Parathyroid adenoma (tissue), 2 donors: ENCODE results near the gene UVSSA.

Source experiments
- H2AFZ ChIP-seq: fragments of 300-600 bp; sonication (generic); one replicate; pipeline ENCODE4 v1.7.0; 2017; ENCODE audit warnings: antibody characterized with exemption, mild to moderate bottlenecking
- H3K27ac ChIP-seq: fragments of 300-600 bp; sonication (generic); one replicate; pipeline ENCODE4 v1.7.0; 2017
- H3K27me3 ChIP-seq: fragments of 300-600 bp; sonication (generic); one replicate; pipeline ENCODE4 v1.7.0; 2017; ENCODE audit warnings: low read length; ENCODE audit not compliant: control insufficient read depth, insufficient read depth
- H3K36me3 ChIP-seq: fragments of 300-600 bp; sonication (generic); one replicate; pipeline ENCODE4 v1.7.0; 2017; ENCODE audit warnings: low read length; ENCODE audit not compliant: control insufficient read depth, insufficient read depth
- H3K4me1 ChIP-seq: fragments of 300-600 bp; sonication (generic); one replicate; pipeline ENCODE4 v1.7.0; 2017; ENCODE audit warnings: control low read depth
- H3K4me2 ChIP-seq: fragments of 300-600 bp; sonication (generic); one replicate; pipeline ENCODE4 v1.7.0; 2017; ENCODE audit warnings: low read length
- H3K4me3 ChIP-seq: fragments of 300-600 bp; sonication (generic); one replicate; pipeline ENCODE4 v1.7.0; 2017; ENCODE audit warnings: low read depth, low read length
- H3K79me2 ChIP-seq: fragments of 300-600 bp; sonication (generic); one replicate; pipeline ENCODE4 v1.7.0; 2017; ENCODE audit warnings: control low read depth
- H3K9ac ChIP-seq: fragments of 300-600 bp; sonication (generic); one replicate; pipeline ENCODE4 v1.7.0; 2017; ENCODE audit warnings: mild to moderate bottlenecking
- H3K9me3 ChIP-seq: fragments of 300-600 bp; sonication (generic); one replicate; pipeline ENCODE4 v1.7.0; 2017; ENCODE audit warnings: low read length; ENCODE audit not compliant: control insufficient read depth
- CTCF ChIP-seq: fragments of 300-600 bp; sonication (generic); IDR thresholded peaks from one replicate; pipeline ENCODE4 v1.7.0; 2017; ENCODE audit warnings: antibody characterized with exemption, mild to moderate bottlenecking
- donor health status: primary hyperparathyroidism.

Gene UVSSA

GRCh38 chr4:1381944-1382541, 35.0 kb downstream of the UVSSA start:
- no peaks in the 10 kb centered on the region for H3K4me1 ChIP-seq
- H2AFZ ChIP-seq: no peak overlapping the region
- H3K27ac ChIP-seq: no peak overlapping the region
- H3K27me3 ChIP-seq: no peaks in the 10 kb centered on the region
- H3K79me2 ChIP-seq: no peaks in the 10 kb centered on the region
- no peak overlapping the region for H3K4me3 ChIP-seq
- no peaks in the 10 kb centered on the region for H3K9me3 ChIP-seq
- no peaks in the 10 kb centered on the region for H3K36me3 ChIP-seq
- no peak for TF ChIP-seq CTCF
- H3K4me2 ChIP-seq: no peak overlapping the region
- H3K9ac ChIP-seq: no peak overlapping the region

- Histone ChIP-seq H2AFZ (no peak overlapping the region), H3K4me2 (no peak overlapping the region), H3K4me3 (no peak overlapping the region), H3K4me1 (no peaks in the 10 kb centered on the region), H3K27me3 (no peaks in the 10 kb centered on the region), H3K79me2 (no peaks in the 10 kb centered on the region), H3K9ac (no peak overlapping the region), H3K27ac (no peak overlapping the region), H3K9me3 (no peaks in the 10 kb centered on the region), H3K36me3 (no peaks in the 10 kb centered on the region)
- no peak for TF ChIP-seq CTCF
These were observed 36.0 kb downstream of the UVSSA start for GRCh38 chr4:1382776-1383727.

GRCh38 chr4:1383728-1384591, 37.0 kb downstream of the UVSSA start:
- Histone ChIP-seq H3K79me2 (no peaks in the 10 kb centered on the region), H3K9ac (no peak overlapping the region), H3K4me2 (no peak overlapping the region), H3K36me3 (no peaks in the 10 kb centered on the region), H3K4me1 (no peaks in the 10 kb centered on the region), H3K4me3 (no peak overlapping the region), H3K27me3 (no peaks in the 10 kb centered on the region), H3K9me3 (no peaks in the 10 kb centered on the region), H3K27ac (no peak overlapping the region), H2AFZ (no peak overlapping the region)
- no peak for TF ChIP-seq CTCF

- Histone ChIP-seq H3K27me3 (no peaks in the 10 kb centered on the region), H3K4me2 (no peak overlapping the region), H3K79me2 (no peaks in the 10 kb centered on the region), H3K4me3 (no peak overlapping the region), H3K9ac (no peak overlapping the region), H3K36me3 (no peaks in the 10 kb centered on the region), H3K9me3 (no peaks in the 10 kb centered on the region), H2AFZ (no peak overlapping the region), H3K4me1 (no peaks in the 10 kb centered on the region), H3K27ac (no peak overlapping the region)
- no peak for TF ChIP-seq CTCF
These were observed 37.8 kb downstream of the UVSSA start for GRCh38 chr4:1384675-1385372.
